Peyer's patch (tissue), 4 donors: ENCODE data around the gene GHRHR.

ENCODE experiments used
- CTCF ChIP-seq, 6 experiments: fragments of 450-650 bp in 4 of 6; fragments of 200-600 bp in 2 of 6; sonication (generic) in 1 of 6; IDR thresholded peaks; one replicate each; pipeline ENCODE4 v1.5.1; 2017 to 2019; ENCODE audit warnings: antibody characterized with exemption in 6 of 6, mild to moderate bottlenecking in 3 of 6, moderate library complexity in 1 of 6
- POLR2A ChIP-seq, 2 donors: fragments of 450-650 bp; IDR thresholded peaks; one replicate each; pipeline ENCODE4 v1.5.1; 2017; ENCODE audit warnings: antibody characterized with exemption in 2 of 2, mild to moderate bottlenecking in 2 of 2, moderate library complexity in 2 of 2

- no peak for TF ChIP-seq CTCF (IDR thresholded peaks at IDR 0.05)
- TF ChIP-seq POLR2A (IDR thresholded peaks at IDR 0.05) = no peak
Observed at GRCh38 chr7:30927040-30927439, 36.7 kb upstream of the GHRHR start.
